ENCODE results near the gene ZNF428. TPM values are rescaled to one million over a fixed set of nuclear protein-coding genes. Genes with fewer than 3 reads are reported as not detected.

The ZNF428 gene
- total and polyA plus RNA-seq, 2 of the 4 experiments (the other 2 are of a cell fraction) = 9.9 to 32.3 TPM

DNA sequence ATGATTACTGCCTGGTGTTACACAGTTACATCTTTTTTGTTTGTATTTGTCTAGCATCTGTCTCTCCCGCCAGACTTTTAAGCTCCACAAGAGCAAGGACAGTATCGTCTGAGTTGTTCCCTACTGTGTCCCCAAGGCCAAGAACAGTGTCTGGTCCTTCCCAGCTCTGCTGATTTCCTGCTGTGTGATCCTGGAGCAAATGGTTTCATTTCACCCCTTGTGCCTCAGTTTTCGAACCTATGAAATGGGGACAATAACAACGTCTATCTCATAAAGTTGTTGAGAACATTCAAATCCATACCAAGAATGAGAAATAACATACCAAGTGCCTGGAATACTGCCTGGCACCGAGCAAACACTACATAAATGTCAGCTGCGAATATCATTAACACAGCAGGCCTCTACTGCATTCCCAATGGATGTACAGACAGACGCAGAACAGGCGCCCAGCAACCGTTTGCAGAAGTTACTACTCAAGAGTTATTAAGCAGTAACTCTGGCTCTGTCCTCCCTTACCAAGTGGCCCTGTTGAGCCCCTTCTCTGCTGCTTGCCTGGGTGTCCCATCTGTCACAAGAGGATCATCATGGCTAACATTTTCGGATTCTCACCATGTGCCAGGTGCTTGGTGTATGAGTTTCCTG, 55.5 kb downstream of the ZNF428 start (continued):
- no peak for TF ChIP-seq POLR2A (IDR thresholded peaks at IDR 0.05; ENCODE audit: low read depth, low read length)

DNA sequence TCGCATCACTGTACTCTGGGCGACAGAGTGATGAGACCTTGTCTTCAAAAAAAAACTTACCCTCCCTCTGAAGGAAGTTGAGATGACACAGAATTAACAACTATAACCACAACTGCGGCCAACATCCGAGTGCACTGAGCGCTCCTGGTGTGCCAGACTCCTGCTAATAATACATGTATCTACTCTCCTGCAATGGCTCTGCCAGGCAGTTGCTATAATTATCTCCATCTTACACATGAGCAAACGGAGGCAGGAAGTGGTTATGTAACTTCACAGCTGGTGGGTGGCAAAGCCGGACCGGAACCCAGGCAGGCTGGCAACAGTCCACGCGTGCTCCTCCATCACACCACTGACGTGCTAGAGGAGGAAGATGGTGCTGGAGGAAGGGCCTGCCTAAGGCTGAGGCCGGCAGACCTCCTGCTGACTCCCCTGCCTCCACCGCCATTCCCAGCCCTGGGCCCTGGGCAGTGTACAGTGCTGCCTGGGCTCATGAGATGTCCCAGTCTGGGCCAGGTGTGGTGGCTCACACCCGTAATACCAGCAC, 56.7 kb downstream of the ZNF428 start:
- in situ Hi-C loops (cut with MboI; ENCODE audit: low sequenced_read_pairs) (no loop called here), intact Hi-C loops (cut with micrococcal nuclease) (no loop called here), dilution Hi-C loops (cut with HindIII; ENCODE audit: low sequenced_read_pairs, unreplicated experiment) (no loop called here)
- H2AK5ac ChIP-seq (ENCODE audit: low read depth, low read length) = peak overlapping the region; percentile 92; the same call in 1 of the 2 replicates
- H3K23ac ChIP-seq (ENCODE audit: low read depth, low read length) = peak overlapping the region; percentile 48; the same call in 1 of the 2 replicates
- H3K27ac ChIP-seq (ENCODE audit: insufficient read depth, low read length) = peak overlapping the region; percentile 26; the same call in 1 of the 2 replicates
- no peak overlapping the region for H3K56ac ChIP-seq (ENCODE audit: extremely low read depth, insufficient read depth, low read length)
- no TSS peak for BruUV-seq (replicated peaks)
- no peak overlapping the region for H3K18ac ChIP-seq (ENCODE audit: low read depth, low read length)
- peaks cover 9% of the 10 kb centered on the region for H3K36me3 ChIP-seq (ENCODE audit: control insufficient read depth, insufficient read depth, low read length)
- H3K4me2 ChIP-seq (ENCODE audit: low read depth, low read length) = no peak overlapping the region
- H2BK120ac ChIP-seq (ENCODE audit: low read depth, low read length) = peak overlapping the region; percentile 84
- peak overlapping the region; percentile 85 for H3K4ac ChIP-seq (ENCODE audit: low read depth, low read length)
- H4K20me1 ChIP-seq (ENCODE audit: insufficient read depth, low read length) = peaks cover 6% of the 10 kb centered on the region; the same call in 1 of the 2 replicates
- H2BK5ac ChIP-seq (ENCODE audit: low read depth, low read length, poor library complexity, severe bottlenecking) = peak overlapping the region; percentile 90
- no peak overlapping the region for H2BK15ac ChIP-seq (ENCODE audit: low read depth, low read length)
- peak overlapping the region; percentile 14; the same call in 1 of the 2 replicates for H4K91ac ChIP-seq (ENCODE audit: insufficient read depth, low read depth, low read length)
- no peak overlapping the region for H3K4me3 ChIP-seq (ENCODE audit: insufficient read depth, low read depth, low read length)
- H3K9ac ChIP-seq (ENCODE audit: low read depth, low read length) = no peak overlapping the region
- CTCF ChIA-PET = no interaction called here
- ATAC-seq (ENCODE audit: low read depth) = peak; percentile 44
- DNase-seq = peak; percentile 76
- H3K27me3 ChIP-seq (ENCODE audit: control insufficient read depth, insufficient read depth, low read length) = no peaks in the 10 kb centered on the region
- H3K9me3 ChIP-seq (ENCODE audit: control insufficient read depth, insufficient read depth, low read length) = no peaks in the 10 kb centered on the region
- H3K79me1 ChIP-seq (ENCODE audit: low read depth in 1 of 2, low read length in 2 of 2) = peaks cover 16 to 51% of the 10 kb centered on the region in 2 experiments; a peak in 3 of 4 replicates
- H2AK9ac ChIP-seq (replicated peaks; ENCODE audit: low read depth, low read length, poor library complexity) = no peak overlapping the region
- POLR2A ChIA-PET (ENCODE audit: unreplicated experiment) = interaction anchor here (0.6 kb wide), 1 partner anchor 29 kb away, joined by 3 read pairs; no protein-coding TSS in a partner anchor
- H3K14ac ChIP-seq (replicated peaks; ENCODE audit: low read depth, low read length) = peak overlapping the region; percentile 86; the same call in 1 of the 2 replicates
- peak overlapping the region; percentile 47; the same call in 1 of the 2 replicates for H2BK20ac ChIP-seq (ENCODE audit: low read depth, low read length)
- no peak for TF ChIP-seq RAD21 (IDR thresholded peaks at IDR 0.05; ENCODE audit: low read length)
- TF ChIP-seq, protein P1, sequence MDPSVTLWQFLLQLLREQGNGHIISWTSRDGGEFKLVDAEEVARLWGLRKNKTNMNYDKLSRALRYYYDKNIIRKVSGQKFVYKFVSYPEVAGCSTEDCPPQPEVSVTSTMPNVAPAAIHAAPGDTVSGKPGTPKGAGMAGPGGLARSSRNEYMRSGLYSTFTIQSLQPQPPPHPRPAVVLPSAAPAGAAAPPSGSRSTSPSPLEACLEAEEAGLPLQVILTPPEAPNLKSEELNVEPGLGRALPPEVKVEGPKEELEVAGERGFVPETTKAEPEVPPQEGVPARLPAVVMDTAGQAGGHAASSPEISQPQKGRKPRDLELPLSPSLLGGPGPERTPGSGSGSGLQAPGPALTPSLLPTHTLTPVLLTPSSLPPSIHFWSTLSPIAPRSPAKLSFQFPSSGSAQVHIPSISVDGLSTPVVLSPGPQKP (IDR thresholded peaks at IDR 0.05; ENCODE audit: borderline replicate concordance, low read depth, low read length) = no peak
- TF ChIP-seq MAZ (IDR thresholded peaks at IDR 0.05; ENCODE audit: borderline replicate concordance, low read depth, low read length) = no peak
- TF ChIP-seq RCOR1 (IDR thresholded peaks at IDR 0.05; ENCODE audit: insufficient replicate concordance, low read length) = no peak
- no peak for TF ChIP-seq RFX5 (IDR thresholded peaks at IDR 0.05; ENCODE audit: low read depth, low read length)
- TF ChIP-seq, protein P2, sequence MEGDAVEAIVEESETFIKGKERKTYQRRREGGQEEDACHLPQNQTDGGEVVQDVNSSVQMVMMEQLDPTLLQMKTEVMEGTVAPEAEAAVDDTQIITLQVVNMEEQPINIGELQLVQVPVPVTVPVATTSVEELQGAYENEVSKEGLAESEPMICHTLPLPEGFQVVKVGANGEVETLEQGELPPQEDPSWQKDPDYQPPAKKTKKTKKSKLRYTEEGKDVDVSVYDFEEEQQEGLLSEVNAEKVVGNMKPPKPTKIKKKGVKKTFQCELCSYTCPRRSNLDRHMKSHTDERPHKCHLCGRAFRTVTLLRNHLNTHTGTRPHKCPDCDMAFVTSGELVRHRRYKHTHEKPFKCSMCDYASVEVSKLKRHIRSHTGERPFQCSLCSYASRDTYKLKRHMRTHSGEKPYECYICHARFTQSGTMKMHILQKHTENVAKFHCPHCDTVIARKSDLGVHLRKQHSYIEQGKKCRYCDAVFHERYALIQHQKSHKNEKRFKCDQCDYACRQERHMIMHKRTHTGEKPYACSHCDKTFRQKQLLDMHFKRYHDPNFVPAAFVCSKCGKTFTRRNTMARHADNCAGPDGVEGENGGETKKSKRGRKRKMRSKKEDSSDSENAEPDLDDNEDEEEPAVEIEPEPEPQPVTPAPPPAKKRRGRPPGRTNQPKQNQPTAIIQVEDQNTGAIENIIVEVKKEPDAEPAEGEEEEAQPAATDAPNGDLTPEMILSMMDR (conservative IDR thresholded peaks at IDR 0.05; ENCODE audit: low read depth, low read length) = no peak
- no peak for TF ChIP-seq NFE2L2 (IDR thresholded peaks at IDR 0.05; ENCODE audit: low read depth, low read length)
- no peak for TF ChIP-seq POLR2A (IDR thresholded peaks at IDR 0.05; ENCODE audit: low read depth, low read length)
- TF ChIP-seq FOS (IDR thresholded peaks at IDR 0.05; ENCODE audit: low read depth, low read length) = no peak
- peak overlapping the region; percentile 13; the same call in 1 of the 2 replicates for H4K5ac ChIP-seq (ENCODE audit: low read depth, low read length)
- no CpG with 5 or more reads among the region's 14 CpGs for WGBS, 2 experiments (ENCODE audit: extremely low coverage in 2 of 2, insufficient read length in 1 of 2)
- peak overlapping the region; percentile 13 for H2AFZ ChIP-seq (replicated peaks; ENCODE audit: low read length, poor library complexity)
- peaks cover 5% of the 10 kb centered on the region for H3K4me1 ChIP-seq (ENCODE audit: control insufficient read depth, insufficient read depth, low read length)
- H4K8ac ChIP-seq (ENCODE audit: low read depth in 2 of 2, low read length in 2 of 2) = peak overlapping the region in 1 of 2 experiments; percentile 41; a peak in 1 of 4 replicates
- H3K9me1 ChIP-seq (ENCODE audit: insufficient read depth, low read length) = peaks cover 29% of the 10 kb centered on the region

All from IMR-90 (cell line).